Bronchial epithelial cell (primary cell): ENCODE measurements around the gene KLHDC4. TPM values are rescaled to one million over a fixed set of nuclear protein-coding genes. Genes with fewer than 3 reads are reported as not detected.
A peak's percentile ranks its signal among the peaks of the same experiment; 100 is the strongest.
"Not testable (repeated sequence)": the region's sequence is repeated elsewhere in the genome, so short reads cannot be mapped to it uniquely, and the experiment has no call there.

Experiments
- DNase-seq: peaks from one replicate; pipeline ENCODE4 v3.0.0-alpha.2; 2010; ENCODE audit warnings: low read depth
- FAIRE-seq: peaks from 2 replicates; lab custom pipeline; 2011; peaks lifted over from hg19 to GRCh38; lab: Jason Lieb, UNC
- H3K27me3 ChIP-seq: 2 replicates; pipeline ENCODE4 v1.5.1; 2011; ENCODE audit warnings: low read length; ENCODE audit not compliant: control insufficient read depth, insufficient read depth
- H3K36me3 ChIP-seq: 2 replicates; pipeline ENCODE4 v1.5.1; 2011; ENCODE audit warnings: low read length; ENCODE audit not compliant: control insufficient read depth, insufficient read depth
- H3K4me3 ChIP-seq: 2 replicates; pipeline ENCODE4 v1.5.1; 2011; ENCODE audit warnings: mild to moderate bottlenecking, low read depth, low read length, control low read depth
- CTCF ChIP-seq: IDR thresholded peaks from 2 replicates; pipeline ENCODE4 v1.5.1; 2011; ENCODE audit warnings: mild to moderate bottlenecking, moderate library complexity, low read length, control low read depth, inconsistent platforms; ENCODE audit not compliant: insufficient read depth, severe bottlenecking
- total RNA-seq: library from RNA; depleted of rRNA; stranded (reverse); fragments of >200 nt; gene quantifications from 2 replicates; pipeline ENCODE4 v1.2.1, GENCODE V29; 2014

Gene KLHDC4
- total RNA-seq, 1 donor from 2014 or later, result 30.8 TPM

- FAIRE-seq (no peak), DNase-seq (no peak)
- TF ChIP-seq CTCF, result no peak
- Histone ChIP-seq H3K27me3 (no peaks in the 10 kb centered on the region), H3K36me3 (peaks cover 15% of the 10 kb centered on the region), H3K4me3 (no peak overlapping the region)
These were observed 37.8 kb downstream of the KLHDC4 start for GRCh38 chr16:87728026-87728425.

- Histone ChIP-seq H3K27me3 (no peaks in the 10 kb centered on the region), H3K36me3 (peaks cover 21% of the 10 kb centered on the region), H3K4me3 (no peak overlapping the region)
- no peak for DNase-seq
- no peak for FAIRE-seq
- TF ChIP-seq CTCF, result no peak
These were observed 38.4 kb downstream of the KLHDC4 start for GRCh38 chr16:87727346-87727745.

- not testable (repeated sequence) for H3K27me3 ChIP-seq, DNase-seq, H3K4me3 ChIP-seq, FAIRE-seq
- H3K36me3 ChIP-seq, result peaks cover 18% of the 10 kb centered on the region
These were observed 39.2 kb downstream of the KLHDC4 start for GRCh38 chr16:87726577-87726976.

- no peak for DNase-seq
- Histone ChIP-seq H3K27me3 (no peaks in the 10 kb centered on the region), H3K4me3 (no peak overlapping the region), H3K36me3 (peaks cover 16% of the 10 kb centered on the region)
- TF ChIP-seq CTCF, result no peak
- no peak for FAIRE-seq
These were observed 40.1 kb downstream of the KLHDC4 start for GRCh38 chr16:87725596-87726235.

- Histone ChIP-seq H3K27me3 (no peaks in the 10 kb centered on the region), H3K36me3 (peaks cover 14% of the 10 kb centered on the region), H3K4me3 (no peak overlapping the region)
- FAIRE-seq (peak; percentile 77), DNase-seq (no peak)
- no peak for TF ChIP-seq CTCF
These were observed 41.1 kb downstream of the KLHDC4 start for GRCh38 chr16:87724490-87725291.

- DNase-seq (peak; percentile 28), FAIRE-seq (no peak)
- no peak for TF ChIP-seq CTCF
- H3K36me3 ChIP-seq, result peaks cover 8% of the 10 kb centered on the region
- no peak overlapping the region for H3K4me3 ChIP-seq
- H3K27me3 ChIP-seq, result no peaks in the 10 kb centered on the region
These were observed 42.6 kb downstream of the KLHDC4 start for GRCh38 chr16:87723226-87723623.
